ENCODE measurements around the gene DDX41.

The DDX41 gene

DNA sequence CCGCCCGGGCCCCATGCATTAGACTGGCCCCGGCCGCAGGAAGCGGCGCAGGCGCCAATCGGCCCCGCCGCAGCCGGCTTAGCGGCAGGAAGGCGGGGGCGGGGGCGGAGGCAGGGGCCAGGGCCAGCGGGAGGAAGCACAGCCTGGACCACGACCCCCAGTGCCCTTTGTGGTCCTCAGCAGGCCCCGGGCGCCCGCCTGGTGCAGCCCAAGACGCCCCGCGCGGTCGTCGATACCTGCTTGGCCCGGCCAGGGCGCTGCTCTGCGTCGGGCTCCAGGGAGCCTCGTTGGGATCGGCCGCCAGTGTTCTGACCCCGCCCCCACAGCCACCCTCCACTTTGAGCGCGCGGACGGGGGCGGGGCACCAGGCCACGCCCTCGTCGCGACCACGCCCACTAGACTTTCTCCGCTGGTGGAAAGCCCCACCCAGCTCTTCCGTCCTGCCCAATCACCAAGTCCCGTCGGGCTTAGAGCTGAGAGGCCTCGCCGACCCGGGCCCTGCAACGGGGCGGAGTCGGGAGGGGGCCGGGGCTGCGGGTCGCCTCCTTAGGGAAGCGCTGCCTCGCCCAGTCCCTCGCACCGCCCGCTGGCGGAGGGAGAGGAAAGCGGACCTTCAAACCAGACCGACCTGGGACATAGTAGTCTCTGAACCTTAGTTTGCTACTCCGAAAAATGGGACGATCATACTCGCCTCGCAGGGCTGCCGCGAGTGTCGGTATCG lies 19.3 kb downstream of the DDX41 start, which contains the start of gene PDLIM7:
Gene PDLIM7 (minus strand): TSS at position 313 of the 721 bp plus-strand sequence. CDS start 1,092 bp downstream, outside the sequence.
- H3K27ac Mint-ChIP-seq (ENCODE audit: low read depth) = no peak within 1 kb of the TSS
- ATAC-seq (replicated peaks; ENCODE audit: extremely low read depth, poor library complexity, severe bottlenecking) = peak; percentile 78
- peak within 1 kb of the TSS; percentile 80 for H3K4me3 Mint-ChIP-seq
- no peaks in the 10 kb centered on the region for H3K9me3 Mint-ChIP-seq
- H3K27me3 Mint-ChIP-seq = no peaks in the 10 kb centered on the region
- peaks cover 39% of the 10 kb centered on the region for H3K4me1 Mint-ChIP-seq
- peaks cover 2% of the 10 kb centered on the region for H3K36me3 Mint-ChIP-seq (ENCODE audit: insufficient read depth)
- DNase-seq (ENCODE audit: low spot score in 2 of 2) = peak; percentile 86 to 87

DNA sequence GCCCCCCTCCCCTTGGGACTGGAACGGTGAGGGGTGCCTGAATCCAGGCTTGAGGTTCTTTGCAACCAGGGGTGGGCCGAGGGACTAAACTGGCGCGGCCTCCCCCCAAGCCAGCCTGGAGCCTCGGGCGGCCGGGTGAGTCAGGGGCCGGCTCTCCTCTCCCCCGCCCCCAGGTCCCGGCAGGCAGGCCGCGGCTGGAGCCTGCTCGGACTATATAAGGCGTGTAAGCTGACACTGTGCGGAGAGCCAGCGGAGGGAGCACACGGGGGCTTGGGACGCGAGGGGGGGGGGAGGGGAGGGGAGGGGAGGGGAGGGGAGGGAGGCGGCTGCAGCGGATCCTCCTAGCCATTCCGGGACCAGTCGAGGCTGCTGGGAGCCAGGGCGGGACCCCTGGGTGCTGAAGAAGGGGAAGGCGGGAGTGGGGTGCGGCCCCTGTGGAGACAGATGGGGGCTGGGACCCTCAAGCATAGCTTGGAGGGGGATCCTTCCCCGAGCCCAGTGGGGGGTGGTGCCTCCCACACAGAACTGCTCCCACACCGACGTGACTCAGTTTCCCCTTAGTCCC lies 20.0 kb downstream of the DDX41 start:
- Mint-ChIP-seq H3K27ac (ENCODE audit: low read depth) (no peak overlapping the region), H3K4me1 (peaks cover 39% of the 10 kb centered on the region)
- ATAC-seq (replicated peaks; ENCODE audit: extremely low read depth, poor library complexity, severe bottlenecking) = no peak

DNA sequence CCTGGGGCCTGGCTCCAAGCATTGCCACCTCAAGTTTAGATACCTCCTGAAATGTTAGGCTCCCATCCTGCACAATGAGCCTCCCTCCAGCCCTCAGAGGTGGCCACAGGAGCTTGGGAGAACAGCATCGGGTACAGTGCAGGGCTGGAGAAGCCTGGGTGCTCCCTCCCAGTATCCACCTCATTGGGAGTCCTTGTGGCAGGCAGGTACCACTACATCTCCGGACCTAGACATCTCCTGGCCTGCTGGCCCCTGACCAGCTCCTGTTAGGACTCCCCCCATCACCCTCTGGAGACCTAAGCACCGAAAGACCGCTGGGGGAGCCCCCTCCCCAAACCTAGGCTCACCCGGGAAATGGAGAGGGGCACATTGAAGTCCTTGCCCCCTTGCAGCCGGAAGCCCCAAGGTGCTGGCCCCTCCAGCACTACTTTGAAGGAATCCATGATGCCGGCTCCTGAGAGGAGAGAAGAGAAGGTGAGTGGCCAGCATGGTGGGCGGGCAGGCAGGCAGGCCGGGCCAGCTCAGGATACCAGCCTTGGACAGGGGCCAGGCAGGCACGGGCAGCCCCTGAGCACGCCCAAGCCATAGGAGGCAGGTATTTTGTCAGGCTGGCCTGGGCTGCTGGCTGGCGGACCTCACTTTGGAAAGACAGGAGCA lies 20.6 kb downstream of the DDX41 start:
- DNase-seq (ENCODE audit: low spot score in 2 of 2) (no peak), ATAC-seq (replicated peaks; ENCODE audit: extremely low read depth, poor library complexity, severe bottlenecking) (no peak)
- no peak overlapping the region for H3K27ac Mint-ChIP-seq (ENCODE audit: low read depth)
- H3K9me3 Mint-ChIP-seq = no peaks in the 10 kb centered on the region
- no peaks in the 10 kb centered on the region for H3K27me3 Mint-ChIP-seq
- H3K4me3 Mint-ChIP-seq = peak overlapping the region; percentile 80
- H3K4me1 Mint-ChIP-seq = peaks cover 39% of the 10 kb centered on the region
- H3K36me3 Mint-ChIP-seq (ENCODE audit: insufficient read depth) = peaks cover 3% of the 10 kb centered on the region

More for the DNA sequence above, 20.0 kb downstream of the DDX41 start:
- no peak for DNase-seq (ENCODE audit: low spot score in 2 of 2)
- H3K36me3 Mint-ChIP-seq (ENCODE audit: insufficient read depth) = peaks cover 3% of the 10 kb centered on the region
- H3K27me3 Mint-ChIP-seq = no peaks in the 10 kb centered on the region
- peak overlapping the region; percentile 80 for H3K4me3 Mint-ChIP-seq
- no peaks in the 10 kb centered on the region for H3K9me3 Mint-ChIP-seq

DNA sequence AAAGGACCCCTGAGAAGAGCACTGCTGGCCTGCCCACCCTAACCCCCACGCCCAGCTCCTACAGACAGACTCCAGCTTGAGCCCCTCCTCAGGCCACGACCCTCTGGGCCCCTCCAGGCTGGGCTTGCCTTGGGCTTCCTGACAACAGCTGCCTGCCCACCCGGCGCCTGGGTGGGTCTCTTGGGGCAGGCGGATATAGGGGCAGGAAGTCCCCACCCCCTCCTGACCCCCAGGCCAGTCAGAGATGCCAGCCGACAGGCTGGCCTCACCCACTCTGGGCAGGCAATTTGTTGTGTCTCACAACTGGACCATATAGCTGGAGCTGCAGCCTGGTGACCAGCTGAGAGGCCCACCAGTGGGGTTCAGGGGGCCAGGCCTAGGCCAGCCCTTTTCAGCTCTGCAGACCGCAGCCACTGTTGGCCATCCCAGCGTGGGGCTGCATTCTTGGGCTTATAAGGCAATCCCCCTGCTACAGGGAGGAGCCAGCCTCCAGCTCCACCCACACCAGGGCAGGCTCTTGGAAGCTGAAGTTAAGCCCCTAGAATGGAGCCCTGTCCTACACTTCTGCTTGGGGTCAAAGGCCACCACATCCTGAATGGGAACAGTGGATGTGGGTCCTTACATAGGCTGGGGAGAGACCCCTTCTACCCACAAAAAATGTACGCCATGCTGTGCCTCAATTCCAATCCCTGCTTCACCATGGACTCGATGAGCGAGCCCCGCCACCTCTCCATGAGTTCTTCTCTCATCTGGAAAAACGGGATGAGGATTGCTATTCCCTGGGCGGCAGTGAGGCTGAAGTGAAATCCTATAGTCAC lies 21.3 kb downstream of the DDX41 start:
- Mint-ChIP-seq H3K27me3 (no peaks in the 10 kb centered on the region), H3K9me3 (no peaks in the 10 kb centered on the region), H3K4me1 (peaks cover 33% of the 10 kb centered on the region), H3K27ac (ENCODE audit: low read depth) (no peak overlapping the region), H3K36me3 (ENCODE audit: insufficient read depth) (peaks cover 3% of the 10 kb centered on the region), H3K4me3 (peak overlapping the region; percentile 80)
- ATAC-seq (replicated peaks; ENCODE audit: extremely low read depth, poor library complexity, severe bottlenecking) (no peak), DNase-seq (ENCODE audit: low spot score in 2 of 2) (no peak)

DNA sequence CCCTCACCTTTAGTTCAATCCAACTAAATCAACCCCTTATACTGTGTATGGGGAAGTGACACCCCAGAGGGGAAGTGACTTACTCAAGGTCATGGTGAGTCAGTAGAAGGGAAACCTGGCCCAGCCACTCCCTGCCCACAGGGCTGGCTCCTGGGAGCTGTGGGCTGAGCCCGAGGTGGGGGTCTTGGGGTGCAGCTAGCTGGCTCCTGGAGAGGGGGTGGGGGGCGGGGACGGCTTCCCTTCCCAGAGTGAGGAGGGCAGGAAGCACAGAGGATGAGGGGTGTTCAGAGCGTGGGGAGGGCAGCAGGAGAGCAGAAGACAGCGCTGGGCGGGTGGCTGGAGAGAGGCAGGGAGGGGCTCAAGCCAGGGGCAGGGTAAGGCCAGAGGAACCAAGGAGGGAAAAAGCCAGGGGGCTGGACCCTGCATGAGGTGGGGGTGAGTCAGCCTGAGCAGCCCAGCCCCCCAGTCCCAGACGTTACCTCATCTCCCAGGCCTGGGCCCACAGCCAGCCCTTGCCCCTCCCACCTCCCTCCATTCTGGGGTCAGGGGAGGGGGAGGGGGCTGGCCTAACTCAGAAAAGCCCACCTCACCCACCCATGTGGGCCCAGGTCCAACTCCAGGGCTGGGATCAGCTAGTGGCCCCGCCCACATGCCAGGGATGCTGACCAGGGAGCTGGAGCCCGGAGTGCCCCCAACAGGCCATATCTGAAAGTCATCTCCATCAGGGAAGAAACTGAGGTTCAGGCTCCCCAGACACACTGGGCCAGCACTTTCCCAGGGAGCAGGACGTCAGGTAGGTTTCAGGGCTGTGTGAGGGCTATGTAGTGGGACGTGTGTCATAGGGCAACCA lies 22.2 kb downstream of the DDX41 start:
- no peak overlapping the region for H3K4me3 Mint-ChIP-seq
- no peaks in the 10 kb centered on the region for H3K9me3 Mint-ChIP-seq
- H3K27ac Mint-ChIP-seq (ENCODE audit: low read depth) = no peak overlapping the region
- H3K27me3 Mint-ChIP-seq = no peaks in the 10 kb centered on the region
- H3K36me3 Mint-ChIP-seq (ENCODE audit: insufficient read depth) = peaks cover 3% of the 10 kb centered on the region
- peaks cover 30% of the 10 kb centered on the region for H3K4me1 Mint-ChIP-seq
- DNase-seq (ENCODE audit: low spot score in 2 of 2) (no peak), ATAC-seq (replicated peaks; ENCODE audit: extremely low read depth, poor library complexity, severe bottlenecking) (no peak)

DNA sequence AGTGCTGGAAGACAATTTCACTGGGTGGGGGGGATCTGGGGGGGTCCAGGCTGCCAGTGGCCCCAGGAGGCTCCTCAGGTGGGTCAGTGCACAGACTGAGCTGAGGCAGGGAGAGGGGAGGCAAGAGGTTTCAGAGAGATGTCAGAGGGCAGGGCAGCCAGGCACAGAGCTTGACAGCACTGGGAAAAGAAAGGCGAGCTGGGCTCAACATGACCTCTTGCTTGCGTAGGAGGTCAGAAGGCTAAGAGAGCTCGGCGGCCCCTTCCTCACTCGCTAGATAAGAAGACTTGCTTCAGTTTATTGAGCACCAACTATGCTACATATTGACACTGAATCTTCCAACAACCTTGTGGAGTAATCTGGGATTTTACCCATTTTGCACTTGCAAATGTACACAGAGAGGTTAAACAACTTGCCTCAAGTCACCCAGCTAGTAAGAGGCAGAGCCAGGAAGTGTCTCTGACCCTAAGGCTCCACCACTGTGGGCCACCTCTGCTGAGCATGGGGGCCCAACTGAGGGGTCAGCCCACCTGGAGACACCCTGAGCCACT lies 22.9 kb downstream of the DDX41 start:
- DNase-seq (ENCODE audit: low spot score in 2 of 2) (no peak), ATAC-seq (replicated peaks; ENCODE audit: extremely low read depth, poor library complexity, severe bottlenecking) (no peak)
- Mint-ChIP-seq H3K9me3 (no peaks in the 10 kb centered on the region), H3K27ac (ENCODE audit: low read depth) (no peak overlapping the region), H3K27me3 (no peaks in the 10 kb centered on the region), H3K4me1 (peaks cover 27% of the 10 kb centered on the region), H3K4me3 (no peak overlapping the region), H3K36me3 (ENCODE audit: insufficient read depth) (peaks cover 4% of the 10 kb centered on the region)

DNA sequence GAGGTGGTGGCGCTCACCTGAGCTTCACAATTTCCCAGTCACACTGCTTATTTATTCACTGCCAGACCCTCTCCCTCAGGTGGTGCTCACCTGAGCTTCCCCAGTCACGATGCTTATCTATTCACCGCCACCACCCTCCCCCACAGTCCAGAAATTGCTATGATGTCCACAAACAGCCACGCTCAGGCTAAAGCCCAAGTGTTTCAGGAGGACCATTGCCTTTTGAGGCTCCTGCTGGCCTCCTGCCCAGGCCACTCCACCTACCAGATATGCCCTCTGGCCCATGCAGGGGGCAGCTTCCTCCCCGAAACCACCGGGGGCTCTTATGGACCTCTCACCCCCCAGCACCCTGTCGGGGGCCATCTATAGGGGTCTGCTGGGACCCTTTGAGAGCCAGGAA lies 23.9 kb downstream of the DDX41 start:
- Mint-ChIP-seq H3K9me3 (no peaks in the 10 kb centered on the region), H3K27ac (ENCODE audit: low read depth) (no peak overlapping the region), H3K27me3 (no peaks in the 10 kb centered on the region), H3K36me3 (ENCODE audit: insufficient read depth) (peaks cover 3% of the 10 kb centered on the region), H3K4me1 (peaks cover 17% of the 10 kb centered on the region), H3K4me3 (no peak overlapping the region)
- DNase-seq (ENCODE audit: low spot score in 2 of 2) (no peak), ATAC-seq (replicated peaks; ENCODE audit: extremely low read depth, poor library complexity, severe bottlenecking) (no peak)

DNA sequence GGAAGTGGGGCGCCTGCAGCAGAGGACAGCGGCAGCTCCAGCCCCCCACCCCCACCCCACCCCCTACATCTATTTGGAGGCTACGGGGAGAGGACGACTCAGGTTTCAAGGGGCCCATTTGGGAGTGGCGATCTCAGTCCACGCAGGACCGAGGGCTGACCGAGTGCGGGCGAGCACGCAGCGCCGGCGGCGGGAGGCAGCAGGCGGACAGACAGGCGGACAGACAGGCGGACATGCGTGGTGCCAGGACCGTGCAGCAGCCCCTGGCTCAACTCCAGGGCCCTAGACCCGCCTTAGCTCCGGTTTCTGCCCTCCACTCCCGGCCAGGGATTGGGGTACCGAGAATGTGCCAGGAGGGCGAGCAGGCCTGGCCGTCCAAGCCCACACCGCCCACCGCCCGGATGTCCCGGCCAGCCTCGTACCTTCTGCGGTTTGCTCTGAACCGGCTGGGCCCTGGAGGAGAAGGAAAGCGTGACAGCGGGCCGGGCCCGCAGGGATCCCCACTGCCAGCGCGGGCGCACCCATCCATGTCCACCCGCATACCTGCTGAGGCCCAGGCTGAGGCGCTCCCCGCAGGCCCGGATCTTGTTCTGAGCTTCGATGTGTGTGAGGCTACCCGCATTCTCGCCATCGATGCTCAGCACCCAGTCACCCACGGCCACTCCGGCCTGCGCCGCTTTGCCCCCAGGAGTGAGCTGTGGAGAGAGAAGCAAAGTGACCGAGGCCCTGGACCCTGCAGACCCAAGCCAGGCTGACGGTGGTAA lies 24.6 kb downstream of the DDX41 start:
- Mint-ChIP-seq H3K4me1 (peaks cover 14% of the 10 kb centered on the region), H3K4me3 (no peak overlapping the region), H3K9me3 (no peaks in the 10 kb centered on the region), H3K36me3 (ENCODE audit: insufficient read depth) (peaks cover 3% of the 10 kb centered on the region), H3K27me3 (no peaks in the 10 kb centered on the region), H3K27ac (ENCODE audit: low read depth) (no peak overlapping the region)
- ATAC-seq (replicated peaks; ENCODE audit: extremely low read depth, poor library complexity, severe bottlenecking) (no peak), DNase-seq (ENCODE audit: low spot score in 2 of 2) (no peak)

DNA sequence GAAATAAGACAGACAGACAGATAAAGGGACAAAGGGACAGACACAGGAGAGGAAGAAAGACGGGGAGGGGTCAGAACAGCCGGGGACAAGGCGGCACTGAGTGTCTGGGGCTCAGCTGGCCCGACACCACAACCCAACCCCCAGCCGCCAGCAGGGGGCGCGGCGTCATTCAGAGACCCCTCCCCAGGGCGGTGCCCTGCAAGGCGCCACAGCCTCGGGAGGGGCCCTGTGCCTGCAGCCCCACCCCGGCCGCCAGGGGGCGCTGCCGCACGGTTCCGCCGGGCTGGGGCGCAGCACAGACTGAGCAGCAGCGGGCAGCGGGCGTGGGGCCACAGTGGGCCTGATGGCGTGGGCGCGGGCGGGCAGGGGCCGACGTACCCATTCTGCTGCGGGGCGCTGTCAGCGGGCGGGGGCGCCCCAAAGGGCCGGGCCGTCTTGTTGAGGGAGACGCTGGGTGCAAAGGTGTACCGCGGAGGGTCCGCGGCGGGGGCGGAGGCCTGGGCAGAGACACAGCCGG lies 25.3 kb downstream of the DDX41 start:
- Mint-ChIP-seq H3K27ac (ENCODE audit: low read depth) (no peak overlapping the region), H3K36me3 (ENCODE audit: insufficient read depth) (peaks cover 3% of the 10 kb centered on the region), H3K9me3 (no peaks in the 10 kb centered on the region), H3K4me3 (no peak overlapping the region), H3K4me1 (peaks cover 13% of the 10 kb centered on the region), H3K27me3 (no peaks in the 10 kb centered on the region)
- no peak for DNase-seq (ENCODE audit: low spot score in 2 of 2)
- ATAC-seq (replicated peaks; ENCODE audit: extremely low read depth, poor library complexity, severe bottlenecking) = no peak

DNA sequence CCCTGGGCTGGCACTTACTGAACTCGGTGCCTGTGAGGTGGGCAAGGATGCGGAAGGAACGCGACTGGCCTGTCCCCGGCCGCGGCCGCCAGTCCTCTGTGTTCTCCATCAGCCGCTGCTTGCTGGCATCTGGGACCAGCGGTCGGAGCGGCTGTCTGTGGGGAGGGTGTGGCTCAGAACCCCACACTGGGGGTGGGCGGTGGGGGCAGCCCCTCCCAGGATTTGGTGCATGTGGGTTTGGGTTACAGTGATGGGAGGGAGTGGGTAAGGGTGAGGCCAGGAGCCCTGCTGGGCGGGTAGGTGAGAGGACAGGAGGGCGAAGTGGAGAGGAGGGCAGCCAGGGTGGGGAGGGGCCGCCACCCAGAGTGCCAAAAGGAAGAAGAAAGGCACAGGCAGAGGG lies 25.8 kb downstream of the DDX41 start:
- Mint-ChIP-seq H3K4me3 (no peak overlapping the region), H3K9me3 (no peaks in the 10 kb centered on the region), H3K27me3 (no peaks in the 10 kb centered on the region), H3K36me3 (ENCODE audit: insufficient read depth) (peaks cover 3% of the 10 kb centered on the region), H3K27ac (ENCODE audit: low read depth) (no peak overlapping the region), H3K4me1 (peaks cover 8% of the 10 kb centered on the region)
- ATAC-seq (replicated peaks; ENCODE audit: extremely low read depth, poor library complexity, severe bottlenecking) (no peak), DNase-seq (ENCODE audit: low spot score in 2 of 2) (no peak)

All from central memory CD8-positive, alpha-beta T cell (primary cell).